ENCODE results near the gene GAN. TPM values are rescaled to one million over a fixed set of nuclear protein-coding genes. Genes with fewer than 3 reads are reported as not detected.

GAN gene
- total RNA-seq, 4 donors from 2014 or later, result 12.9 to 378 (median 14.7) TPM

GRCh38 chr16:81275795-81276194 is 39.0 kb upstream of the GAN start:
- WGBS, 2 donors (ENCODE audit: low coverage in 1 of 2), result 49% methylated on average over 8 of the region's 9 CpGs; no CpG with 5 or more reads in 1 of the 2 donors
- no peak for TF ChIP-seq CTCF (IDR thresholded peaks at IDR 0.05)
- TF ChIP-seq POLR2A (IDR thresholded peaks at IDR 0.05), result peak; percentile 55
- TF ChIP-seq EP300 (IDR thresholded peaks at IDR 0.05; ENCODE audit: low read depth), result peak; percentile 57
- peak in 2 of 3 donors; percentile 63 to 82 for TF ChIP-seq POLR2AphosphoS5 (IDR thresholded peaks at IDR 0.05)
- Histone ChIP-seq H3K27me3 (no peaks in the 10 kb centered on the region), H3K4me1 (peaks cover 5 to 57% (median 33%) of the 10 kb centered on the region in 4 donors), H3K27ac (peak overlapping the region; percentile 87 to 91 (median 88)), H3K9me3 (no peaks in the 10 kb centered on the region), H3K4me3 (no peak overlapping the region), H3K36me3 (no peaks in the 10 kb centered on the region)
- intact Hi-C loops (cut with DNase I; ENCODE audit: low total_unique reads), result no loop called here
- DNase-seq, result peak; percentile 90
- in situ Hi-C loops (cut with MboI; ENCODE audit: low pct_ligation_motif_present in 1 of 4, low pct_unique_long_range_greater_than_20kb in 1 of 4, low sequenced_read_pairs in 3 of 4), result no loop called here

GRCh38 chr16:81276323-81276722 is 38.4 kb upstream of the GAN start:
- 82 to 85% methylated on average over 1 to 3 of the region's 3 CpGs for WGBS, 2 donors (ENCODE audit: low coverage in 1 of 2)
- H3K4me1 ChIP-seq, result peaks cover 5 to 57% (median 33%) of the 10 kb centered on the region in 4 donors
- intact Hi-C loops (cut with DNase I; ENCODE audit: low total_unique reads) (no loop called here), in situ Hi-C loops (cut with MboI; ENCODE audit: low pct_ligation_motif_present in 1 of 4, low pct_unique_long_range_greater_than_20kb in 1 of 4, low sequenced_read_pairs in 3 of 4) (no loop called here)
- no peaks in the 10 kb centered on the region for H3K27me3 ChIP-seq
- peak overlapping the region; percentile 87 to 91 (median 88) for H3K27ac ChIP-seq
- no peak for DNase-seq
- TF ChIP-seq CTCF (IDR thresholded peaks at IDR 0.05) (no peak), POLR2AphosphoS5 (IDR thresholded peaks at IDR 0.05) (no peak), POLR2A (IDR thresholded peaks at IDR 0.05) (no peak), EP300 (IDR thresholded peaks at IDR 0.05; ENCODE audit: low read depth) (no peak)
- no peaks in the 10 kb centered on the region for H3K36me3 ChIP-seq
- H3K9me3 ChIP-seq, result no peaks in the 10 kb centered on the region
- H3K4me3 ChIP-seq, result no peak overlapping the region

- peak overlapping the region; percentile 87 to 91 (median 88) for H3K27ac ChIP-seq
- 55 to 59% methylated on average over 3 to 6 of the region's 6 CpGs for WGBS, 2 donors (ENCODE audit: low coverage in 1 of 2)
- H3K4me3 ChIP-seq, result no peak overlapping the region
- peak; percentile 67 for DNase-seq
- peaks cover 5 to 53% (median 33%) of the 10 kb centered on the region in 4 donors for H3K4me1 ChIP-seq
- intact Hi-C loops (cut with DNase I; ENCODE audit: low total_unique reads) (no loop called here), in situ Hi-C loops (cut with MboI; ENCODE audit: low pct_ligation_motif_present in 1 of 4, low pct_unique_long_range_greater_than_20kb in 1 of 4, low sequenced_read_pairs in 3 of 4) (no loop called here)
- no peaks in the 10 kb centered on the region for H3K9me3 ChIP-seq
- no peaks in the 10 kb centered on the region for H3K27me3 ChIP-seq
- TF ChIP-seq EP300 (IDR thresholded peaks at IDR 0.05; ENCODE audit: low read depth) (no peak), POLR2AphosphoS5 (IDR thresholded peaks at IDR 0.05) (peak in 1 of 3 donors; percentile 47), CTCF (IDR thresholded peaks at IDR 0.05) (no peak), POLR2A (IDR thresholded peaks at IDR 0.05) (no peak)
- H3K36me3 ChIP-seq, result no peaks in the 10 kb centered on the region
Measured at GRCh38 chr16:81277541-81278080, 37.2 kb upstream of the GAN start.

- TF ChIP-seq EP300 (IDR thresholded peaks at IDR 0.05; ENCODE audit: low read depth) (no peak), CTCF (IDR thresholded peaks at IDR 0.05) (no peak), POLR2AphosphoS5 (IDR thresholded peaks at IDR 0.05) (no peak), POLR2A (IDR thresholded peaks at IDR 0.05) (no peak)
- Histone ChIP-seq H3K36me3 (no peaks in the 10 kb centered on the region), H3K27me3 (no peaks in the 10 kb centered on the region), H3K27ac (no peak overlapping the region), H3K4me1 (peaks cover 5 to 44% (median 31%) of the 10 kb centered on the region in 4 donors), H3K9me3 (no peaks in the 10 kb centered on the region), H3K4me3 (no peak overlapping the region)
- WGBS, 2 donors (ENCODE audit: low coverage in 1 of 2), result 40 to 86% methylated on average over 1 to 4 of the region's 4 CpGs
- intact Hi-C loops (cut with DNase I; ENCODE audit: low total_unique reads) (no loop called here), in situ Hi-C loops (cut with MboI; ENCODE audit: low pct_ligation_motif_present in 1 of 4, low pct_unique_long_range_greater_than_20kb in 1 of 4, low sequenced_read_pairs in 3 of 4) (no loop called here)
- no peak for DNase-seq
Measured at GRCh38 chr16:81278526-81278925, 36.2 kb upstream of the GAN start.

Measured in transverse colon (tissue), 4 donors.